HepG2 (cell line): ENCODE measurements around the gene PRR20E. TPM values are rescaled to one million over a fixed set of nuclear protein-coding genes. Genes with fewer than 3 reads are reported as not detected.
A peak's percentile ranks its signal among the peaks of the same experiment; 100 is the strongest.

Experiments
- ATAC-seq: fragments of 200-7000 bp; cut with Tn5 transposase; 3 replicates; pipeline ENCODE4 v1.9.1; 2020; ENCODE audit warnings: mild to moderate bottlenecking, moderate library complexity
- BruUV-seq: library from RNA; stranded (reverse); fragments of 400-500 nt; replicated peaks from 2 replicates; lab custom pipeline; 2021; lab: Mats Ljungman, UMichigan
- CTCF ChIA-PET: fragments of 300-600 bp; formaldehyde crosslinking; extraction: SDS; loops from one replicate; lab custom pipeline; 2021; ENCODE audit warnings: low total read pairs, inconsistent platforms, low intra/inter-chr PET ratio; lab: Yijun Ruan, JAX
- POLR2A ChIA-PET: fragments of 350-600 bp; sonication (Branson Sonifier 250); formaldehyde crosslinking; loops from one replicate; lab custom pipeline; 2020; ENCODE audit warnings: antibody characterized with exemption, inconsistent platforms; lab: Yijun Ruan, JAX
- DNase-seq: peaks from one replicate; pipeline ENCODE4 v3.0.0-alpha.2; 2015; ENCODE audit warnings: low spot score
- FAIRE-seq: peaks from 3 replicates; lab custom pipeline; 2011; peaks lifted over from hg19 to GRCh38; lab: Jason Lieb, UNC
- H2AFZ ChIP-seq: one replicate; pipeline ENCODE4 v1.6.1; 2011; ENCODE audit warnings: low read length, inconsistent platforms
- H3K27ac ChIP-seq: fragments of 300-600 bp; 3 replicates; pipeline ENCODE4 v1.8.0; 2011; ENCODE audit warnings: mixed run types, mild to moderate bottlenecking, mixed read lengths, low read length, inconsistent platforms; ENCODE audit not compliant: insufficient read depth; ENCODE audit errors: extremely low read length
- H3K27me3 ChIP-seq, 2 experiments: fragments of 200-600 bp in 1 of 2; 2 replicates in 1 of 2; 3 replicates in 1 of 2; pipeline versions ENCODE4 v1.6.0 to v1.8.0; 2011; ENCODE audit warnings: low read length in 2 of 2, mild to moderate bottlenecking in 2 of 2, moderate library complexity in 2 of 2, inconsistent platforms in 1 of 2; ENCODE audit not compliant: insufficient read depth in 2 of 2, control insufficient read depth in 1 of 2
- H3K36me3 ChIP-seq, 2 experiments: fragments of 200-600 bp in 1 of 2; replicated peaks in 1 of 2; 2 replicates in 1 of 2; 3 replicates in 1 of 2; pipeline versions ENCODE4 v1.5.1 to v1.8.0; 2011; ENCODE audit warnings: low read length in 2 of 2, inconsistent platforms in 1 of 2; ENCODE audit not compliant: insufficient read depth in 2 of 2, control insufficient read depth in 1 of 2
- H3K4me1 ChIP-seq: 2 replicates; pipeline ENCODE4 v1.5.1; 2012; ENCODE audit warnings: low read length, inconsistent platforms; ENCODE audit not compliant: insufficient read depth
- H3K4me2 ChIP-seq: 2 replicates; pipeline ENCODE4 v1.6.0; 2011; ENCODE audit warnings: low read depth, low read length, inconsistent platforms
- H3K4me3 ChIP-seq, 3 experiments: fragments of 200-600 bp in 1 of 3; sonication (generic), shearing (Covaris generic) in 1 of 3; replicated peaks in 1 of 3; 2 replicates each; pipeline ENCODE4 v1.5.1; 2011 to 2016; ENCODE audit warnings: low read length in 3 of 3, inconsistent platforms in 2 of 3, low read depth in 2 of 3, mild to moderate bottlenecking in 2 of 3, control low read depth in 1 of 3, mixed read lengths in 1 of 3; ENCODE audit not compliant: insufficient read depth in 1 of 3
- H3K79me2 ChIP-seq: one replicate; pipeline ENCODE4 v1.6.1; 2011; ENCODE audit warnings: low read length, inconsistent platforms; ENCODE audit not compliant: insufficient read depth
- H3K9ac ChIP-seq: 2 replicates; pipeline ENCODE4 v1.6.0; 2011; ENCODE audit warnings: mild to moderate bottlenecking, low read depth, low read length, inconsistent platforms; ENCODE audit not compliant: insufficient read depth
- H3K9me3 ChIP-seq: 2 replicates; pipeline ENCODE4 v1.5.1; 2012; ENCODE audit warnings: mild to moderate bottlenecking, low read length
- H4K20me1 ChIP-seq: 2 replicates; pipeline ENCODE4 v1.6.0; 2011; ENCODE audit warnings: inconsistent platforms, mild to moderate bottlenecking, low read length, moderate library complexity; ENCODE audit not compliant: insufficient read depth
- CREM ChIP-seq, 2 experiments: sonication (generic) in 1 of 2; formaldehyde crosslinking in 1 of 2; IDR thresholded peaks; 2 replicates each; pipeline versions ENCODE4 v1.4.0 to v1.6.1; 2016 to 2020; ENCODE audit warnings: antibody characterized with exemption in 1 of 2, mild to moderate bottlenecking in 1 of 2, missing genetic modification reagents in 1 of 2
- HNF4A ChIP-seq: sonication (generic); formaldehyde crosslinking; IDR thresholded peaks from 2 replicates; pipeline ENCODE4 v1.4.0; 2020; ENCODE audit warnings: missing genetic modification reagents
- HOXA9 ChIP-seq: sonication (generic); formaldehyde crosslinking; IDR thresholded peaks from 2 replicates; pipeline ENCODE4 v1.8.1; 2022; ENCODE audit warnings: missing genetic modification reagents, mild to moderate bottlenecking, moderate library complexity, borderline replicate concordance
- MEIS1 ChIP-seq: sonication (generic); formaldehyde crosslinking; IDR thresholded peaks from 2 replicates; pipeline ENCODE4 v1.9.0; 2021; ENCODE audit warnings: mild to moderate bottlenecking, missing genetic modification reagents, moderate library complexity, borderline replicate concordance
- MEIS2 ChIP-seq: sonication (generic); formaldehyde crosslinking; IDR thresholded peaks from 2 replicates; pipeline ENCODE4 v1.9.0; 2021; ENCODE audit warnings: mild to moderate bottlenecking, missing genetic modification reagents
- SP5 ChIP-seq: IDR thresholded peaks from 2 replicates; pipeline ENCODE4 v1.6.1; 2016; ENCODE audit warnings: low read depth, borderline replicate concordance
- U2AF1 ChIP-seq: fragments of 200-400 bp; formaldehyde crosslinking; optimal IDR thresholded peaks from 2 replicates; pipeline ENCODE3; 2017; ENCODE audit warnings: mild to moderate bottlenecking, low read depth, low read length
- ZNF430 ChIP-seq: sonication (generic); formaldehyde crosslinking; IDR thresholded peaks from 2 replicates; pipeline ENCODE4 v1.9.0; 2021; ENCODE audit warnings: mild to moderate bottlenecking, missing genetic modification reagents
- ZSCAN22 ChIP-seq: sonication (generic); formaldehyde crosslinking; IDR thresholded peaks from 2 replicates; pipeline ENCODE4 v1.4.0; 2020; ENCODE audit warnings: mild to moderate bottlenecking, missing genetic modification reagents
- WGBS: methylation state at CpG from one replicate; pipeline ENCODE4 v1.1.6; 2017; ENCODE audit warnings: low lambda C conversion rate; 5-methylcytosine and 5-hydroxymethylcytosine counted together
- in situ Hi-C: cut with HindIII; loops from 2 replicates; pipeline ENCODE4 v1.10.0; 2017; ENCODE audit warnings: low pct_unique_long_range_greater_than_20kb; ENCODE audit not compliant: extremely low pct_ligation_motif_present
- intact Hi-C: fragments of 100-400 bp; cut with micrococcal nuclease; formaldehyde crosslinking; loops from one replicate; pipeline ENCODE4 v1.10.0; 2022; ENCODE audit not compliant: unreplicated experiment
- polyA plus RNA-seq, 8 experiments: library from polyadenylated mRNA; depleted of rRNA in 3 of 8; stranded (reverse) in 7 of 8; unstranded in 1 of 8; fragments of >200 nt; fragmentation: Illumina TruSeq in 4 of 8; extraction: Trizol in 4 of 8; gene quantifications; 2 replicates each; pipeline versions ENCODE4 v1.2.1 to v1.2.3, GENCODE V29; 2011 to 2016; ENCODE audit warnings: low read depth in 4 of 8, missing spikeins in 1 of 8, mixed read lengths in 1 of 8; ENCODE audit not compliant: insufficient read depth in 1 of 8
- total RNA-seq, 5 experiments: library from RNA; depleted of rRNA; stranded (reverse); fragments of >200 nt; fragmentation: Illumina TruSeq; extraction: Trizol; gene quantifications; 2 replicates each; pipeline ENCODE4 v1.2.3, GENCODE V29; 2016; ENCODE audit warnings: low read depth in 1 of 5
- TF ChIP-seq, protein P1 (sequence below): sonication (generic); formaldehyde crosslinking; conservative IDR thresholded peaks from 2 replicates; pipeline ENCODE4 v1.4.0; 2020; ENCODE audit warnings: mild to moderate bottlenecking, missing genetic modification reagents, moderate library complexity
- TF ChIP-seq, protein P2 (sequence below): conservative IDR thresholded peaks from 2 replicates; pipeline ENCODE4 v1.6.1; 2018; ENCODE audit warnings: missing genetic modification reagents
- TF ChIP-seq, protein P3 (sequence below): sonication (generic); formaldehyde crosslinking; IDR thresholded peaks from 2 replicates; pipeline ENCODE4 v1.5.0; 2020; ENCODE audit warnings: mild to moderate bottlenecking, missing genetic modification reagents

Gene PRR20E
- total and polyA plus RNA-seq, 2 of the 13 experiments (the other 11 are each of a cell fraction or from before 2014, with no cell fraction given) = not detected

- H4K20me1 ChIP-seq = no peaks in the 10 kb centered on the region
- peak; percentile 21 for DNase-seq
- intact Hi-C loops = no loop called here
- H3K4me1 ChIP-seq = no peaks in the 10 kb centered on the region
- H3K79me2 ChIP-seq = no peaks in the 10 kb centered on the region
- H3K27ac ChIP-seq = peak overlapping the region; percentile 17
- no peak overlapping the region for H3K9ac ChIP-seq
- no peaks in the 10 kb centered on the region for H3K36me3 ChIP-seq
- no peak overlapping the region for H2AFZ ChIP-seq
- H3K4me2 ChIP-seq = peak overlapping the region; percentile 24; the same call in 1 of the 2 replicates
- WGBS = under 1% methylated on average over 4 of the region's 4 CpGs
- H3K27me3 ChIP-seq = no peaks in the 10 kb centered on the region; a peak in 1 of 5 replicates
- H3K9me3 ChIP-seq = peaks cover 42% of the 10 kb centered on the region
- peak; percentile 80 for ATAC-seq
- FAIRE-seq = no peak
- POLR2A ChIA-PET = no interaction called here
- peak overlapping the region in 1 of 3 experiments; percentile 16; a peak in 1 of 6 replicates for H3K4me3 ChIP-seq
- in situ Hi-C loops = no loop called here
- CTCF ChIA-PET = no interaction called here
- no TSS peak for BruUV-seq
- TF ChIP-seq HNF4A (CRISPR knock-in tag) (0 out of 2 replicates have a peak, but pooled peaks have one; percentile 4), U2AF1 (no peak), CREM (IDR thresholded peaks at IDR 0.05) (no peak), CREM (CRISPR knock-in tag; IDR thresholded peaks at IDR 0.05) (no peak)
- TF ChIP-seq, protein P1, sequence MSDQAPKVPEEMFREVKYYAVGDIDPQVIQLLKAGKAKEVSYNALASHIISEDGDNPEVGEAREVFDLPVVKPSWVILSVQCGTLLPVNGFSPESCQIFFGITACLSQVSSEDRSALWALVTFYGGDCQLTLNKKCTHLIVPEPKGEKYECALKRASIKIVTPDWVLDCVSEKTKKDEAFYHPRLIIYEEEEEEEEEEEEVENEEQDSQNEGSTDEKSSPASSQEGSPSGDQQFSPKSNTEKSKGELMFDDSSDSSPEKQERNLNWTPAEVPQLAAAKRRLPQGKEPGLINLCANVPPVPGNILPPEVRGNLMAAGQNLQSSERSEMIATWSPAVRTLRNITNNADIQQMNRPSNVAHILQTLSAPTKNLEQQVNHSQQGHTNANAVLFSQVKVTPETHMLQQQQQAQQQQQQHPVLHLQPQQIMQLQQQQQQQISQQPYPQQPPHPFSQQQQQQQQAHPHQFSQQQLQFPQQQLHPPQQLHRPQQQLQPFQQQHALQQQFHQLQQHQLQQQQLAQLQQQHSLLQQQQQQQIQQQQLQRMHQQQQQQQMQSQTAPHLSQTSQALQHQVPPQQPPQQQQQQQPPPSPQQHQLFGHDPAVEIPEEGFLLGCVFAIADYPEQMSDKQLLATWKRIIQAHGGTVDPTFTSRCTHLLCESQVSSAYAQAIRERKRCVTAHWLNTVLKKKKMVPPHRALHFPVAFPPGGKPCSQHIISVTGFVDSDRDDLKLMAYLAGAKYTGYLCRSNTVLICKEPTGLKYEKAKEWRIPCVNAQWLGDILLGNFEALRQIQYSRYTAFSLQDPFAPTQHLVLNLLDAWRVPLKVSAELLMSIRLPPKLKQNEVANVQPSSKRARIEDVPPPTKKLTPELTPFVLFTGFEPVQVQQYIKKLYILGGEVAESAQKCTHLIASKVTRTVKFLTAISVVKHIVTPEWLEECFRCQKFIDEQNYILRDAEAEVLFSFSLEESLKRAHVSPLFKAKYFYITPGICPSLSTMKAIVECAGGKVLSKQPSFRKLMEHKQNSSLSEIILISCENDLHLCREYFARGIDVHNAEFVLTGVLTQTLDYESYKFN (CRISPR knock-in tag) = 0 out of 2 replicates have a peak, but pooled peaks have one; percentile 22
These were observed 29.4 kb upstream of the PRR20E start for GRCh38 chr13:57137585-57137984.

DNA sequence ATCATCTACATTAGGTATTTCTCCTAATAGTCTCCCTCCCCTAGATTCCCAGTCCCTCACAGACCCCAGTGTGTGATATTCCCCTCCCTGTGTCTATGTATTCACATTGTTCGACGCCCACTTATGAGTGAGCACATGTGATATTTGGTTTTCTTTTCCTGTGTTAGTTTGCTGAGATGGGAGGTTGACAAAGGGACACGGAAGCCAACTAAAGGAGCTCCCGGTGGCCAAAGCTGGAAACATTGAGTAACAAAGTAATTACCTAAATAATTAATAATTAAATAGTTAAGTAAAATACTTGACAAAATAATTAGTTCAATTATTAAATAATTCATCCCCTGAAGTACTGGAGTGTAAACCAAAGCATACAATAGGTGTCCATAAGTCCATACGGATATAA, 28.0 kb upstream of the PRR20E start:
- H3K36me3 ChIP-seq = no peaks in the 10 kb centered on the region
- peaks cover 34% of the 10 kb centered on the region for H3K9me3 ChIP-seq
- FAIRE-seq (no peak), DNase-seq (no peak), ATAC-seq (no peak)
- no TSS peak for BruUV-seq
- intact Hi-C loops = no loop called here
- H2AFZ ChIP-seq = no peak overlapping the region
- H4K20me1 ChIP-seq = no peaks in the 10 kb centered on the region
- H3K4me3 ChIP-seq = no peak overlapping the region
- H3K27ac ChIP-seq = no peak overlapping the region
- ChIA-PET CTCF (no interaction called here), POLR2A (no interaction called here)
- no peak overlapping the region for H3K9ac ChIP-seq
- WGBS = 65% methylated on average over 5 of the region's 5 CpGs
- no peaks in the 10 kb centered on the region for H3K79me2 ChIP-seq
- in situ Hi-C loops = no loop called here
- H3K4me2 ChIP-seq = no peak overlapping the region
- no peaks in the 10 kb centered on the region for H3K4me1 ChIP-seq
- no peaks in the 10 kb centered on the region for H3K27me3 ChIP-seq
- TF ChIP-seq MEIS2 (CRISPR knock-in tag) (no peak), ZNF430 (CRISPR knock-in tag) (no peak), HOXA9 (CRISPR knock-in tag) (no peak), ZSCAN22 (CRISPR knock-in tag) (no peak), MEIS1 (CRISPR knock-in tag) (no peak), SP5 (CRISPR knock-in tag) (no peak)
- TF ChIP-seq, protein P2, sequence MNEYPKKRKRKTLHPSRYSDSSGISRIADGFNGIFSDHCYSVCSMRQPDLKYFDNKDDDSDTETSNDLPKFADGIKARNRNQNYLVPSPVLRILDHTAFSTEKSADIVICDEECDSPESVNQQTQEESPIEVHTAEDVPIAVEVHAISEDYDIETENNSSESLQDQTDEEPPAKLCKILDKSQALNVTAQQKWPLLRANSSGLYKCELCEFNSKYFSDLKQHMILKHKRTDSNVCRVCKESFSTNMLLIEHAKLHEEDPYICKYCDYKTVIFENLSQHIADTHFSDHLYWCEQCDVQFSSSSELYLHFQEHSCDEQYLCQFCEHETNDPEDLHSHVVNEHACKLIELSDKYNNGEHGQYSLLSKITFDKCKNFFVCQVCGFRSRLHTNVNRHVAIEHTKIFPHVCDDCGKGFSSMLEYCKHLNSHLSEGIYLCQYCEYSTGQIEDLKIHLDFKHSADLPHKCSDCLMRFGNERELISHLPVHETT (CRISPR knock-in tag) = no peak
- TF ChIP-seq, protein P3, sequence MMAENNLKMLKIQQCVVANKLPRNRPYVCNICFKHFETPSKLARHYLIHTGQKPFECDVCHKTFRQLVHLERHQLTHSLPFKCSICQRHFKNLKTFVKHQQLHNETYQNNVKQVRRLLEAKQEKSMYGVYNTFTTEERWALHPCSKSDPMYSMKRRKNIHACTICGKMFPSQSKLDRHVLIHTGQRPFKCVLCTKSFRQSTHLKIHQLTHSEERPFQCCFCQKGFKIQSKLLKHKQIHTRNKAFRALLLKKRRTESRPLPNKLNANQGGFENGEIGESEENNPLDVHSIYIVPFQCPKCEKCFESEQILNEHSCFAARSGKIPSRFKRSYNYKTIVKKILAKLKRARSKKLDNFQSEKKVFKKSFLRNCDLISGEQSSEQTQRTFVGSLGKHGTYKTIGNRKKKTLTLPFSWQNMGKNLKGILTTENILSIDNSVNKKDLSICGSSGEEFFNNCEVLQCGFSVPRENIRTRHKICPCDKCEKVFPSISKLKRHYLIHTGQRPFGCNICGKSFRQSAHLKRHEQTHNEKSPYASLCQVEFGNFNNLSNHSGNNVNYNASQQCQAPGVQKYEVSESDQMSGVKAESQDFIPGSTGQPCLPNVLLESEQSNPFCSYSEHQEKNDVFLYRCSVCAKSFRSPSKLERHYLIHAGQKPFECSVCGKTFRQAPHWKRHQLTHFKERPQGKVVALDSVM (CRISPR knock-in tag) = no peak
